ENCODE results near the gene CENPX. TPM values are rescaled to one million over a fixed set of nuclear protein-coding genes. Genes with fewer than 3 reads are reported as not detected.

The CENPX gene
- total and polyA plus RNA-seq, 2 of the 13 experiments (the other 11 are each of a cell fraction or from before 2014, with no cell fraction given) = 92.7 to 170 TPM

- TF ChIP-seq ZNF296 (CRISPR knock-in tag; conservative IDR thresholded peaks at IDR 0.05) = peak; percentile 72
- 0 out of 2 replicates have a peak, but pooled peaks have one; percentile 16 for TF ChIP-seq RXRB (CRISPR knock-in tag; IDR thresholded peaks at IDR 0.05; ENCODE audit: borderline replicate concordance)
- no peak for TF ChIP-seq ZGPAT (CRISPR knock-in tag; IDR thresholded peaks at IDR 0.05)
- no peak for TF ChIP-seq SIX4 (CRISPR knock-in tag; IDR thresholded peaks at IDR 0.05)
- no peak for TF ChIP-seq GABPA (IDR thresholded peaks at IDR 0.05; ENCODE audit: low read depth, low read length)
- no peak for TF ChIP-seq GABPA (CRISPR knock-in tag; IDR thresholded peaks at IDR 0.05; ENCODE audit: low read depth)
- TF ChIP-seq RBM39 (IDR thresholded peaks at IDR 0.05; ENCODE audit: low read depth, low read length, poor library complexity, severe bottlenecking) = no peak
- no peak for TF ChIP-seq EP300 (IDR thresholded peaks at IDR 0.05; ENCODE audit: low read depth in 2 of 2, low read length in 2 of 2)
- TF ChIP-seq EP300 (CRISPR knock-in tag; IDR thresholded peaks at IDR 0.05; ENCODE audit: borderline replicate concordance) = no peak
- no peak for TF ChIP-seq ZNF747 (CRISPR knock-in tag; IDR thresholded peaks at IDR 0.05; ENCODE audit: borderline replicate concordance)
- no peak for TF ChIP-seq NCOA1 (CRISPR knock-in tag; IDR thresholded peaks at IDR 0.05)
- TF ChIP-seq ZNF883 (CRISPR knock-in tag; IDR thresholded peaks at IDR 0.05; ENCODE audit: not compliant biosample characterization) = no peak
- TF ChIP-seq ZNF576 (CRISPR knock-in tag; IDR thresholded peaks at IDR 0.05) = no peak
- no peak; the same call in 1 of the 2 replicates for TF ChIP-seq CAMTA2 (CRISPR knock-in tag; IDR thresholded peaks at IDR 0.05; ENCODE audit: borderline replicate concordance)
- peak; percentile 69 for TF ChIP-seq ZMYM3 (CRISPR knock-in tag; IDR thresholded peaks at IDR 0.05)
- TF ChIP-seq ZNF546 (CRISPR knock-in tag; conservative IDR thresholded peaks at IDR 0.05) = no peak
- no peak for TF ChIP-seq KLF15 (CRISPR knock-in tag; IDR thresholded peaks at IDR 0.05; ENCODE audit: borderline replicate concordance)
- no peak for TF ChIP-seq SMAD9 (CRISPR knock-in tag; IDR thresholded peaks at IDR 0.05)
- TF ChIP-seq TEF (CRISPR knock-in tag; IDR thresholded peaks at IDR 0.05) = no peak
- no peak for TF ChIP-seq ZFP41 (CRISPR knock-in tag; IDR thresholded peaks at IDR 0.05; ENCODE audit: borderline replicate concordance)
- TF ChIP-seq ZNF703 (CRISPR knock-in tag; IDR thresholded peaks at IDR 0.05; ENCODE audit: borderline replicate concordance) = no peak
- TF ChIP-seq TFAP4 (IDR thresholded peaks at IDR 0.05; ENCODE audit: borderline replicate concordance, low read depth) = peak; percentile 35; the same call in 1 of the 2 replicates
- TF ChIP-seq SRY (CRISPR knock-in tag; IDR thresholded peaks at IDR 0.05) = 0 out of 2 replicates have a peak, but pooled peaks have one; percentile 28
- TF ChIP-seq ZNF512 (CRISPR knock-in tag; IDR thresholded peaks at IDR 0.05) = no peak
- no peak for TF ChIP-seq NR3C1 (CRISPR knock-in tag; IDR thresholded peaks at IDR 0.05)
Measured at GRCh38 chr17:81968850-81969812, 53.5 kb downstream of the CENPX start (continued).

Measured in HepG2 (cell line).